Activated T-cell treated with anti-CD3 and anti-CD28 coated beads, Interleukin-2, amount 50 U/mL, for 72 hours (primary cell): ENCODE data around the gene PAFAH1B1. TPM values are rescaled to one million over a fixed set of nuclear protein-coding genes. Genes with fewer than 3 reads are reported as not detected.
A peak's percentile ranks its signal among the peaks of the same experiment; 100 is the strongest.
"Not testable (repeated sequence)": the region's sequence is repeated elsewhere in the genome, so short reads cannot be mapped to it uniquely, and the experiment has no call there.

Experiments
- ATAC-seq, 2 donors: fragments of 150-1000 bp; cut with Tn5 transposase; replicated peaks in 1 of 2; 2 replicates each; pipeline ENCODE4 v1.10.0; 2021; ENCODE audit warnings: moderate library complexity in 2 of 2, mild to moderate bottlenecking in 1 of 2
- DNase-seq, 2 donors: peaks; one replicate each; pipeline ENCODE4 v3.0.0; 2021 to 2022; ENCODE audit warnings: mixed read lengths in 1 of 2
- H3K27ac Mint-ChIP-seq: one replicate; pipeline ENCODE4 v1.8.0; 2022; ENCODE audit warnings: mild to moderate bottlenecking, moderate library complexity, mixed read lengths
- H3K27me3 Mint-ChIP-seq: one replicate; pipeline ENCODE4 v1.8.0; 2022; ENCODE audit warnings: low read depth, mixed read lengths
- H3K36me3 Mint-ChIP-seq, 2 donors: one replicate each; pipeline ENCODE4 v1.8.0; 2022; ENCODE audit warnings: mixed read lengths in 2 of 2, mild to moderate bottlenecking in 1 of 2; ENCODE audit not compliant: insufficient read depth in 2 of 2
- H3K4me1 Mint-ChIP-seq: one replicate; pipeline ENCODE4 v1.8.0; 2022; ENCODE audit warnings: low read depth, mixed read lengths
- H3K4me3 Mint-ChIP-seq, 2 donors: one replicate each; pipeline ENCODE4 v1.8.0; 2022; ENCODE audit warnings: mild to moderate bottlenecking in 2 of 2, mixed read lengths in 2 of 2, moderate library complexity in 2 of 2
- H3K9me3 Mint-ChIP-seq, 2 donors: one replicate each; pipeline ENCODE4 v1.8.0; 2022; ENCODE audit warnings: mixed read lengths in 2 of 2
- total RNA-seq, 2 donors: library from RNA; stranded (reverse); gene quantifications; one replicate each; pipeline ENCODE4 v1.2.3, GENCODE V29; 2022

The PAFAH1B1 gene
- total RNA-seq, 2 donors from 2014 or later, result 211 to 218 TPM

DNA sequence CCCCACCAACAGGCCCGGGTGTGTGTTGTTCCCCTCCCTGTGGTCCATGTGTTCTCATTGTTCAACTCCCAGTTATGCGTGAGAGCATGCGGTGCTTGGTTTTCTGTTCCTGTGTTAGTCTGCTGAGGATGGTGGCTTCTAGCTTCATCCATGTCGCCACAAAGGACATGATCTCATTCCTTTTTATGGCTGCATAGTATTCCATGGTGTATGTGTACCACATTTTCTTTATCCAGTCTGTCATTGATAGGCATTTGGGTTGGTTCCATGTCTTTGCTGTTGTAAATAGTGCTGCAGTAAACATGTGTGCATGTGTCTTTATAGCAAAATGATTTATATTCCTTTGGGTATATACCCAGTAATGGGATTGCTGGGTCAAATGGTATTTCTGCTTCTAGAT is 67.0 kb downstream of the PAFAH1B1 start:
- H3K27me3 Mint-ChIP-seq, ATAC-seq, H3K4me3 Mint-ChIP-seq, H3K9me3 Mint-ChIP-seq, H3K27ac Mint-ChIP-seq, DNase-seq: not testable (repeated sequence)
- Mint-ChIP-seq H3K4me1 (peaks cover 38% of the 10 kb centered on the region), H3K36me3 (peaks cover 5 to 15% of the 10 kb centered on the region in 2 donors)

DNA sequence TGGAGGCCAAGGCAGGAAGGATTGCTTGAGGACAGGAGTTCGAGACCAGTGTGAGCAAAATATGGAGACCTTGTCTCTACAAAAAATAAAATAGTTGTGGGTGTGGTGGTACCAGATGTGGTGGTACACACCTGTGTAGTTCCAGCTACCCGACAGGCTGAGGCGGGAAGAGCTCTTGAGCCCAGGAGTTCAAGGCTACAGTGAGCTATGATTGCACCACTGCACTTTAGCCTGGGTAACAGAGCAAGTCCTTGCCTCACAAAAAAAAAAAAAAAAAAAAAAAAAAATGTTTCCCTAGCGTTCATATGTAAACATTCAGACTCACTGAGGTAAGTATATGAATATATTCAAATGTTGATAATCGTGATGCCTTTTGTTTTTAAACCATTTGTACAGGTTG is 78.6 kb downstream of the PAFAH1B1 start:
- Mint-ChIP-seq H3K27ac (no peak overlapping the region), H3K9me3 (no peaks in the 10 kb centered on the region), H3K27me3 (no peaks in the 10 kb centered on the region), H3K36me3 (peaks cover 5 to 44% of the 10 kb centered on the region in 2 donors), H3K4me3 (no peak overlapping the region), H3K4me1 (peaks cover 7% of the 10 kb centered on the region)
- DNase-seq (no peak), ATAC-seq (no peak)

DNA sequence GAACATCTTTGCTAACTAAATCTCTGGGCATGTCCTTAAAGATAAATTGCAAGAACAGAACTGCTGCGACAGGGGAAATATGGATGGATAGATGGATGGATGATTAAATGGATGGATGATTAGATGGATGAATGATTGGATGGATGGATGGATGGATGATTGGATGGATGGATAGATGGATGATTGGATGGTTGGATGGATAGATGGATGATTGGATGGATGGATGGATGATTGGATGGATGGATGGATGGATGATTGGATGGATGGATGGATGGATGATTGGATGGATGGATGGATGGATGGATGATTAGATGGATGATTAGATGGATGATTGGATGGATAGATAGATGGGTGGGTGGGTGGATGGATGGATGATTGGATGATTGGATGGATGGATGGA is 85.8 kb downstream of the PAFAH1B1 start:
- peaks cover 10 to 34% of the 10 kb centered on the region in 2 donors for H3K36me3 Mint-ChIP-seq
- H3K4me1 Mint-ChIP-seq, DNase-seq, ATAC-seq, H3K4me3 Mint-ChIP-seq, H3K27me3 Mint-ChIP-seq, H3K9me3 Mint-ChIP-seq: not testable (repeated sequence)
- H3K27ac Mint-ChIP-seq, result peak overlapping the region; percentile 2

DNA sequence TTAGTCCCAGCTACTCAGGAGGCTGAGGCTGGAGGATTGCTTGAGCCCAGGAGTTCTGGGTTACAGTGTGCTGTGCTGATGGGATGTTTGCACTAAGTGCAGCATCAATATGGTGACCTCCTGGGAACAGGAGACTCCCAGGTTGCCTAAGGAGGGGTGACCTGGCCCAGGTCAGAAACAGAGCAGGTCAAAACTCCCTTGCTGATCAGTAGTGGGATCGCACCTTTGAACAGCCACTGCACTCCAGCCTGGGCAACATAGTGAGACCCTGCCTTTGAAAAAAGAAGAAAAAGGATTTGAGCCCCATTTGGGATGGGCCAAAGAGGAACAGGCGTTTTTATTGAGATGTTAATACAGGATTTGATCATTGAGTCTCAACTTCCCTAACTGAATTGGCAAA is 87.5 kb downstream of the PAFAH1B1 start:
- Mint-ChIP-seq H3K4me1 (no peaks in the 10 kb centered on the region), H3K4me3 (no peak overlapping the region), H3K27me3 (no peaks in the 10 kb centered on the region), H3K36me3 (peaks cover 7 to 26% of the 10 kb centered on the region in 2 donors), H3K9me3 (no peaks in the 10 kb centered on the region), H3K27ac (no peak overlapping the region)
- ATAC-seq (no peak), DNase-seq (no peak)

DNA sequence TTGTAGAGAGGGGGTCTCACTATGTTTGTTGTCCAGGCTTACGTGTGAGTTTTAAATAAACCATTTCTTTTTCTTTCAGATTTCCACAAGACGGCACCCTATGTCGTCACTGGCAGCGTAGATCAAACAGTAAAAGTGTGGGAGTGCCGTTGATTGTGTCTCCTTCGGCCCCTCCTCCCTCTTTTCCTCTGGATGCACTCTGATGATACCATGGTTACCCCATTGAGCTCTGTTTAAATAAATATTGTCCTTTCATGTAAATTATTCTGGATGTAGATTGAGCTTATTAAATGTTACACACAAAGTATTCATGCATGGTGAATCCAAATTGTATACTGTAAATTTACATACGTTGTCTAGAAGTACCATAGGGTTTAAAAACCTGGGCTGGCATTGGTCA is 88.2 kb downstream of the PAFAH1B1 start:
- H3K27ac Mint-ChIP-seq, result no peak overlapping the region
- peaks cover 7 to 22% of the 10 kb centered on the region in 2 donors for H3K36me3 Mint-ChIP-seq

DNA sequence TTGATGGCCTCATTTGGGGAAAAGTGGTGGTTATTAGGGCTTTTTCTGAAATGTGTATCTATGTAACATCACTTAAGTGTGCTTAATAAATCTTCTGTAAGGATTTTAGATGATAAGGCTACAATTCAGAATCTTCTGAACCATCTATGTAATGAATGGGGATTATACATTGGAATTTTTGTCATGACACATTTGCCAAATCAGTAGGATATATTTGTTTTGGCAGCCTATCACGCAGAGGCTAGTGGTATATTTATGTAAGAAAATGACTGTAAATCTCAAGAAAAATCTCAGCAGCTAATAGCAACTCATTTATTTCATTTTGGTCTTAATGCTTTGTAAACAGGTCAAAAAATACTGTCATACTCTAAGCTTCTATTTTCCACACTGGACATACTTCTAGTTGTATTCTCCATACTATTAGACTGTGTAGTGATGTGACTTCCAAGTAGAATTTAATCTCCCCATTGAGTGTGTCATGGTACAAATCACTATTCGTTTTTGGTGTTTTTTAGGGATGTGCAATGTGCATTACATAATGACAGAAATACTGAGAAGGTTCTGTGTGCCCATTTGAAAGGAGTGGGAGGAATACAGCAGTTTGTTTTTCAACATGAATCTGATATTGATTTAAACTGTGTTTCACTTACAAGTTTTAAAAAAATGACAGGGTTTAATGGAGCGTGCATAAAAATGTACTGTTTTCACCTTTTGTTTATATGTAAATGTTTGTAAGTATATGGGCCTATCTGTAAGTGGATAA is 88.9 kb downstream of the PAFAH1B1 start:
- Mint-ChIP-seq H3K27ac (no peak overlapping the region), H3K36me3 (peaks cover 7 to 18% of the 10 kb centered on the region in 2 donors), H3K27me3 (no peaks in the 10 kb centered on the region), H3K4me1 (no peaks in the 10 kb centered on the region), H3K9me3 (no peaks in the 10 kb centered on the region), H3K4me3 (no peak overlapping the region)
- no peak for DNase-seq
- ATAC-seq, result no peak

More for the DNA sequence above, 88.2 kb downstream of the PAFAH1B1 start:
- DNase-seq (no peak), ATAC-seq (no peak)
- Mint-ChIP-seq H3K4me1 (no peaks in the 10 kb centered on the region), H3K4me3 (no peak overlapping the region), H3K9me3 (no peaks in the 10 kb centered on the region), H3K27me3 (no peaks in the 10 kb centered on the region)

DNA sequence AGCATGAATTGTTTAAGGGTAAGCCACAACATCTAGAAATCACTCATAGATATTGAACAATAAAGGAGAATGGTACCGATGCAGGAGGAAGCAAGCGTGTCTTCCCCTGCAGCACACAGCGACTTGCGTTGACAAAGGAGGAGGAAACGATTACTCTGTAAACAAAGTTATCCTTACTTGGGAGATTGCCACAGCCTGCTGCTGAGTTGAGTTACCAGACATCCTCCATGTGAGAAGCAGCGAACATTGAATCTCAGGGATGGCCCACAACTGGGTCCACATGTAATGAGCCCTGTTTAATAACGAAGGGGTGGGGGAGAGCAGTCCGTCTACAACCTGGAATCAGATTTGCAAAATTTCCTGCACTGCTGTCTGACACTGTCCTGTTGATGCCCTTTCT is 90.5 kb downstream of the PAFAH1B1 start:
- Mint-ChIP-seq H3K4me3 (no peak overlapping the region), H3K27me3 (no peaks in the 10 kb centered on the region), H3K9me3 (no peaks in the 10 kb centered on the region), H3K36me3 (peaks cover 7 to 17% of the 10 kb centered on the region in 2 donors), H3K27ac (peak overlapping the region; percentile 57), H3K4me1 (no peaks in the 10 kb centered on the region)
- DNase-seq (no peak), ATAC-seq (no peak)

DNA sequence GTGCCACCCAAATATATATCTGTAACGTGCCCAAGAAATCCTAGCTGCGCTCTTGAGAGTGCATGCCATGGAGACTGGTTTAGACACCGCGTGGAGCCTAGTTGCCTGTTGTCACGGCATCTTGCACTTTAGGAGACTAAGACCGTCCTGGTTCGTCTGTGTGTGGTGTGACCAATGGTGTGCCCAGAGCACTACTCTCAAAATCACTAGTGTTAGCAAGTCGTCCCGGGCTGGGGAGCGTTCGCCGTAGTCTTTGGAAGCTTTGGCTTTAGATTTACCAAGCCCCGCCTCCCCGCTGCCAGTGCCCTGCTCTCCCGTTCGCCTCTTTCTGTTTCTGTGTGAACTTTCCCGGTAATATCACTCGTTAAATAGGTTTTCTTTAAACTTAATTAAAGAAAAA is 91.1 kb downstream of the PAFAH1B1 start:
- H3K9me3 Mint-ChIP-seq, result no peaks in the 10 kb centered on the region
- no peak overlapping the region for H3K4me3 Mint-ChIP-seq
- ATAC-seq (no peak), DNase-seq (no peak)
- peaks cover 3 to 13% of the 10 kb centered on the region in 2 donors for H3K36me3 Mint-ChIP-seq
- H3K4me1 Mint-ChIP-seq, result no peaks in the 10 kb centered on the region
- H3K27me3 Mint-ChIP-seq, result no peaks in the 10 kb centered on the region
- no peak overlapping the region for H3K27ac Mint-ChIP-seq

DNA sequence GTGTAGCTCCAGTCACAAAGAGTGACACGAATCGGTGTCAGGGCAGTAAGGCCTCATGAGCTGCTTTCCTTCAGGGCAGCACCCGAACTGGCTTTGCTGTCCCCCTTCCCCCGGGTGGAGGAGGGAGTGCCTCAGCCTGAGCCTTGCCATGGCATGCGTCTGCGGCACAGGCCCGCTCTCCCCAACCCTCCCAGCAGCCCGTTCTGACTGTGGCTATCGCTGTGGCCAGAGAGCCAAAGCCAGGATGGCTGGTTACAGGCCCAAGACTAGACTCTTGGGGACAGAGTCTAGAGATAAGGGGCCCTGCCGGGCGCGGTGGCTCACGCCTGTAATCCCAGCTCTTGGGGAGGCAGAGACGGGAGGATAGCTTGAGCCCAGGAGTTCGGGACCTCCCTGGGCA is 92.2 kb downstream of the PAFAH1B1 start:
- peak overlapping the region; percentile 54 for H3K27ac Mint-ChIP-seq
- H3K4me3 Mint-ChIP-seq, result no peak overlapping the region
- H3K9me3 Mint-ChIP-seq, result no peaks in the 10 kb centered on the region
- H3K36me3 Mint-ChIP-seq, result peaks cover 0 to 5% of the 10 kb centered on the region in 2 donors
- ATAC-seq (no peak), DNase-seq (no peak)
- H3K4me1 Mint-ChIP-seq, result no peaks in the 10 kb centered on the region
- H3K27me3 Mint-ChIP-seq, result no peaks in the 10 kb centered on the region

DNA sequence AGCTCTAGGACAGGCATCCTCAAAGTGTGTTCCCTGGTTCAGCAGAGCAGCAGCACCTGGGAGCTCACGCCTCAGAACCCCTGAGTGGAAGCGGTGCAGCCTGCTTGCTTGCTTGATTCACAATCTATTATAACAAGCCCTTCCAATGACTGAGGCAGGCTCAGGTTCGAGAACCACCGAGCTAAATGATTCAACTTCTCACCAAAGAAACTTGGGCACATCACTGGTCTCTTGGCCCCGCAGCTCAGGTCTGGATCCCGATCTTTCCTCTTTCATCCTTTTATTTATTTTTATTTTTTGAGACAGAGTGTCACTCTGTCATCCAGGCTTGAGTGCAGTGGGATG is 93.6 kb downstream of the PAFAH1B1 start:
- H3K27ac Mint-ChIP-seq, result peak overlapping the region; percentile 65
- no peaks in the 10 kb centered on the region for H3K4me1 Mint-ChIP-seq
- peaks cover 0 to 5% of the 10 kb centered on the region in 2 donors for H3K36me3 Mint-ChIP-seq
- no peaks in the 10 kb centered on the region for H3K27me3 Mint-ChIP-seq
- DNase-seq, result no peak
- ATAC-seq, result no peak
- no peaks in the 10 kb centered on the region for H3K9me3 Mint-ChIP-seq
- no peak overlapping the region for H3K4me3 Mint-ChIP-seq

DNA sequence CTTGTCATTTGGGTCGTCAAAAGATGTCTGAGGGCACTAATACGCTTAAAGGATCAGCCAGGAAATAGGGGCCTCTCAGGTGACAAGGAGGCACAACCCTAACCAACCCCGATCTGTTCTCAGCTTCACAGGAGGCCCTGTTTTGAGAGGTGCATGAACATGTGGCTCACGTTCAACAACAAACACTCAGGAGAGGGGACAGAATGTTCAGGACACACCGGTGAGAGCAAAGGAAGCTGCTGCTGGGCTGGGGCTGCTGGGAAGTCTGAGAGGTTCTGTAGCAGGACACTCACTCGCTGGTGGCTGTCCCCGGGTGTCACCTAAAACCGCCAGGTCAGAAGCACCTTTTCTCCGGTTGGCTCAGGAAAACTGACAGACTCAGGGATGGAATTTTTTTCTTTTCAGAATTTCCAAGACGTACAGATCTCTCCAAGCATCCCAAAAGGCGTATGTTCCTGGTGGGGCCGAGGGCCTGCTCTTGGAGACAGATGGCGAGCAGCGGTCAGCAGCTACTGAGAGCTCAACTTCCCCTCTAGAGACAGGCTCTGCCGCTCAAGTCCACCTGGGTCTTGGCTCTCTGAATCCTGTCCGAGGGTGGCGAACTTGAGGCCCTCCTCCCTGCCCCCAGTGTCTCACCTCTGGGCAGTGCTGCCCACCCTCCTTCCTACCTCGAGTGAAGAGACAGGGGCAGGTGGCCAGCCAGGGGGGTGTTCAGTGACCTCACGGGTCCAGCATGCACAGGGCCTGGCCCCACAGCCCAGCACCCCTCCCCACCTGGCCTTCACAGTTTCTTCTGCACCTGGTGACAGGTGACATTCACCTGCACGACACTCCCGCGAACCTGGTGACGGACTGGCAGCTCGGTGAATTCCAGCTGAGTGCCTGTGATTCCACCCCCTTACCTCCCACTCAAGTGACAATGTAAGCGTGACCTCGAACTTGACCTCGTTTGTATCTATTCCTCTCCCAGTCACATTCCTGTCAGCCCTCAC is 95.2 kb downstream of the PAFAH1B1 start:
- ATAC-seq, result no peak
- H3K27ac Mint-ChIP-seq, result peak overlapping the region; percentile 58
- DNase-seq, result no peak
- H3K4me1 Mint-ChIP-seq, result no peaks in the 10 kb centered on the region
- H3K36me3 Mint-ChIP-seq, result no peaks in the 10 kb centered on the region
- no peaks in the 10 kb centered on the region for H3K9me3 Mint-ChIP-seq
- H3K27me3 Mint-ChIP-seq, result no peaks in the 10 kb centered on the region
- no peak overlapping the region for H3K4me3 Mint-ChIP-seq

DNA sequence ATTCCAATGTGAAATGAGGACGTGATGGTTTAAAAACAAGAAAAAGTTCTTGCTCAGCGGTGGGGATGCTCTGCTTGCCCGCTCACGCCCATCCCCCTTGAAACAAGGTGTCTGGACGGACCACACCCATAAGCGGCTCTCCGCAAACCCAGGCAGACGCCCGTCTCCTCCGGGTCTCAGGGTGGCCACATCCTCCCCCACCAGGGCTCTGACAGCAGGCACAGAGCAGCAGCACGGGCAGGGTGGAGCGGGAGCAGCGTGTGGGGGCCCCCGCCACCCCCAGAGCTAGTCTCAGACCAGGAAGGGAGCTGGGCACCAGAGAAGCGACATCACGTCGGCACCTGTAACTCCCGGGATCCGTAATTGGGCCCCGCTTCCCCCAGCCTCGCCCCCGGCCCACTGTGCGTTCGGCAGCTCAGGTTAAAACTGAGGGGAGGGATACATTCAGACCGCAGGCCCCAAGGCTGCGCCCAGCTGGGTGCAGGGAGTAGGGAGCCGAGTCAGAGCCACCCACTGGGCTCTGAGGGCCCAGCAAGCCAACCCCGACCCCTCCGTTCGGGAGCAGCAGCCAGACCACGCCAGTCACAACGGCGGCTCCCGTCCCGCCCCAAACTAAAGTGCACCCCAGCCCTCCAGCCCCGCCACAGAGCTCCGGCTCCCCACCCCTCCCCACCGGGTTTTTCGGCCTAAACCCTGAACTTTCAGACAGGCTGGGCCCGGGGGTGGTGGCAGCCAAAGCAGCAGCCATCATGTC is 96.1 kb downstream of the PAFAH1B1 start:
- ATAC-seq, result peak in 1 of 2 donors; percentile 14
- H3K27me3 Mint-ChIP-seq, result no peaks in the 10 kb centered on the region
- DNase-seq, result no peak
- no peaks in the 10 kb centered on the region for H3K9me3 Mint-ChIP-seq
- H3K4me3 Mint-ChIP-seq, result no peak overlapping the region
- peak overlapping the region; percentile 58 for H3K27ac Mint-ChIP-seq
- H3K36me3 Mint-ChIP-seq, result no peaks in the 10 kb centered on the region
- no peaks in the 10 kb centered on the region for H3K4me1 Mint-ChIP-seq
